Fibroblast of lung (primary cell): Measurements from ENCODE around the gene EYA2. TPM values are rescaled to one million over a fixed set of nuclear protein-coding genes. Genes with fewer than 3 reads are reported as not detected.

Experiments
- DNase-seq, 2 donors: peaks; one replicate each; pipeline versions ENCODE4 v3.0.0 to v3.0.0-alpha.2; 2010; ENCODE audit warnings: low read depth in 2 of 2
- H2AFZ ChIP-seq: 2 replicates; pipeline ENCODE4 v1.5.1; 2012; ENCODE audit warnings: low read length, control low read depth, inconsistent platforms
- H3K27ac ChIP-seq: 2 replicates; pipeline ENCODE4 v1.5.1; 2011; ENCODE audit warnings: low read length, control low read depth; ENCODE audit not compliant: insufficient read depth
- H3K27me3 ChIP-seq: 2 replicates; pipeline ENCODE4 v1.5.1; 2011; ENCODE audit warnings: mild to moderate bottlenecking, low read length; ENCODE audit not compliant: control insufficient read depth, insufficient read depth
- H3K36me3 ChIP-seq: 2 replicates; pipeline ENCODE4 v1.5.1; 2011; ENCODE audit warnings: low read length; ENCODE audit not compliant: control insufficient read depth, insufficient read depth
- H3K4me1 ChIP-seq: 2 replicates; pipeline ENCODE4 v1.5.1; 2011; ENCODE audit warnings: low read length; ENCODE audit not compliant: control insufficient read depth, insufficient read depth; ENCODE audit errors: extremely low read depth
- H3K4me2 ChIP-seq: 2 replicates; pipeline ENCODE4 v1.5.1; 2011; ENCODE audit warnings: low read length, control low read depth; ENCODE audit not compliant: insufficient read depth; ENCODE audit errors: extremely low read depth
- H3K4me3 ChIP-seq, 4 experiments: fragments of 200-600 bp in 1 of 4; sonication (generic) in 1 of 4; replicated peaks in 1 of 4; 2 replicates each; pipeline ENCODE4 v1.5.1; 2011 to 2016; ENCODE audit warnings: low read length in 4 of 4, low read depth in 3 of 4, mild to moderate bottlenecking in 3 of 4, control low read depth in 2 of 4, inconsistent platforms in 1 of 4, mixed read lengths in 1 of 4; ENCODE audit not compliant: insufficient read depth in 1 of 4; ENCODE audit errors: control extremely low read depth in 1 of 4
- H3K79me2 ChIP-seq: 2 replicates; pipeline ENCODE4 v1.5.1; 2012; ENCODE audit warnings: mild to moderate bottlenecking, low read length, inconsistent platforms; ENCODE audit not compliant: control insufficient read depth, insufficient read depth
- H3K9ac ChIP-seq: 2 replicates; pipeline ENCODE4 v1.5.1; 2011; ENCODE audit warnings: mild to moderate bottlenecking, low read length, control low read depth; ENCODE audit not compliant: insufficient read depth
- H3K9me3 ChIP-seq: 2 replicates; pipeline ENCODE4 v1.5.1; 2012; ENCODE audit warnings: low read depth, low read length; ENCODE audit not compliant: control insufficient read depth, insufficient read depth
- H4K20me1 ChIP-seq: 2 replicates; pipeline ENCODE4 v1.5.1; 2011; ENCODE audit warnings: low read length; ENCODE audit not compliant: control insufficient read depth, insufficient read depth; ENCODE audit errors: extremely low read depth
- EZH2 ChIP-seq: IDR thresholded peaks from 2 replicates; pipeline ENCODE4 v1.5.1; 2012; ENCODE audit warnings: low read length, control low read depth, mild to moderate bottlenecking; ENCODE audit errors: missing control alignments
- polyA plus RNA-seq, 2 donors: library from polyadenylated mRNA; depleted of rRNA in 1 of 2; stranded (reverse) in 1 of 2; unstranded in 1 of 2; fragments of >200 nt; gene quantifications; 2 replicates each; pipeline ENCODE4 v1.2.1, GENCODE V29; 2011 to 2012; ENCODE audit warnings: missing spikeins in 1 of 2
- total RNA-seq: library from RNA; depleted of rRNA; stranded (reverse); fragments of >200 nt; gene quantifications from 2 replicates; pipeline ENCODE4 v1.2.1, GENCODE V29; 2014
- TF ChIP-seq, protein P1 (sequence below), 2 donors: IDR thresholded peaks in 1 of 2; conservative IDR thresholded peaks in 1 of 2; 1 replicate in 1 of 2; 2 replicates in 1 of 2; pipeline ENCODE4 v1.5.1; 2011 to 2012; ENCODE audit warnings: low read length in 2 of 2, control low read depth in 1 of 2, inconsistent platforms in 1 of 2, low read depth in 1 of 2, mild to moderate bottlenecking in 1 of 2

EYA2 gene
- total and polyA plus RNA-seq, 2 donors (not counting 1 experiment from before 2014, with no cell fraction given), result 0.37 to 1.7 TPM

DNA sequence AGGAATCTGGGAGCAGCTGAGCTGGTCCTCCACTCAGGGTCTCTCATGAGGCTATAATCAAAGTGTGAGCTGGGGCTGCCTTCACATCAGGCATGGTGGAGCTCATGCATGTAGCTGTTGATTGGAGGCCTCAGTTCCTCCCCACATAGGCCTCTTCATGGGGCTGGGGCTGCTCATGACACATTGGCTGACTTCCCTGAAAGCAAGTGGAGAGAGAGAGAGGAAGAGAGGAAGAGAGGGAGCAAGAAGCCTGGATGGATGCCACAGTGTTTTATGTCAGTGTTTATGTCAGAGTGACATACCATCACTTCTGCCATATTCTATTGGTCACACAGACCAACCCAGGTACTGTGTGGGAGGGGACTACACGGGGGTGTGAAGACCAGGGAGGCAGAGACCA lies 43.8 kb downstream of the EYA2 start:
- H3K27me3 ChIP-seq, result no peaks in the 10 kb centered on the region
- H3K9me3 ChIP-seq, result no peaks in the 10 kb centered on the region
- no peak overlapping the region for H3K27ac ChIP-seq
- H2AFZ ChIP-seq, result no peak overlapping the region
- no peaks in the 10 kb centered on the region for H3K79me2 ChIP-seq
- H3K4me1 ChIP-seq, result no peaks in the 10 kb centered on the region
- H3K36me3 ChIP-seq, result no peaks in the 10 kb centered on the region
- H3K4me3 ChIP-seq, result no peak overlapping the region
- H3K9ac ChIP-seq, result no peak overlapping the region
- TF ChIP-seq, protein P1, sequence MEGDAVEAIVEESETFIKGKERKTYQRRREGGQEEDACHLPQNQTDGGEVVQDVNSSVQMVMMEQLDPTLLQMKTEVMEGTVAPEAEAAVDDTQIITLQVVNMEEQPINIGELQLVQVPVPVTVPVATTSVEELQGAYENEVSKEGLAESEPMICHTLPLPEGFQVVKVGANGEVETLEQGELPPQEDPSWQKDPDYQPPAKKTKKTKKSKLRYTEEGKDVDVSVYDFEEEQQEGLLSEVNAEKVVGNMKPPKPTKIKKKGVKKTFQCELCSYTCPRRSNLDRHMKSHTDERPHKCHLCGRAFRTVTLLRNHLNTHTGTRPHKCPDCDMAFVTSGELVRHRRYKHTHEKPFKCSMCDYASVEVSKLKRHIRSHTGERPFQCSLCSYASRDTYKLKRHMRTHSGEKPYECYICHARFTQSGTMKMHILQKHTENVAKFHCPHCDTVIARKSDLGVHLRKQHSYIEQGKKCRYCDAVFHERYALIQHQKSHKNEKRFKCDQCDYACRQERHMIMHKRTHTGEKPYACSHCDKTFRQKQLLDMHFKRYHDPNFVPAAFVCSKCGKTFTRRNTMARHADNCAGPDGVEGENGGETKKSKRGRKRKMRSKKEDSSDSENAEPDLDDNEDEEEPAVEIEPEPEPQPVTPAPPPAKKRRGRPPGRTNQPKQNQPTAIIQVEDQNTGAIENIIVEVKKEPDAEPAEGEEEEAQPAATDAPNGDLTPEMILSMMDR (conservative IDR thresholded peaks at IDR 0.05 in 1 of 2, IDR thresholded peaks at IDR 0.05 in 1 of 2; ENCODE audit: low read depth in 1 of 2, low read length in 2 of 2), result no peak
- no peak for TF ChIP-seq EZH2
- H4K20me1 ChIP-seq, result no peaks in the 10 kb centered on the region
- DNase-seq, result no peak
- no peak overlapping the region for H3K4me2 ChIP-seq

DNA sequence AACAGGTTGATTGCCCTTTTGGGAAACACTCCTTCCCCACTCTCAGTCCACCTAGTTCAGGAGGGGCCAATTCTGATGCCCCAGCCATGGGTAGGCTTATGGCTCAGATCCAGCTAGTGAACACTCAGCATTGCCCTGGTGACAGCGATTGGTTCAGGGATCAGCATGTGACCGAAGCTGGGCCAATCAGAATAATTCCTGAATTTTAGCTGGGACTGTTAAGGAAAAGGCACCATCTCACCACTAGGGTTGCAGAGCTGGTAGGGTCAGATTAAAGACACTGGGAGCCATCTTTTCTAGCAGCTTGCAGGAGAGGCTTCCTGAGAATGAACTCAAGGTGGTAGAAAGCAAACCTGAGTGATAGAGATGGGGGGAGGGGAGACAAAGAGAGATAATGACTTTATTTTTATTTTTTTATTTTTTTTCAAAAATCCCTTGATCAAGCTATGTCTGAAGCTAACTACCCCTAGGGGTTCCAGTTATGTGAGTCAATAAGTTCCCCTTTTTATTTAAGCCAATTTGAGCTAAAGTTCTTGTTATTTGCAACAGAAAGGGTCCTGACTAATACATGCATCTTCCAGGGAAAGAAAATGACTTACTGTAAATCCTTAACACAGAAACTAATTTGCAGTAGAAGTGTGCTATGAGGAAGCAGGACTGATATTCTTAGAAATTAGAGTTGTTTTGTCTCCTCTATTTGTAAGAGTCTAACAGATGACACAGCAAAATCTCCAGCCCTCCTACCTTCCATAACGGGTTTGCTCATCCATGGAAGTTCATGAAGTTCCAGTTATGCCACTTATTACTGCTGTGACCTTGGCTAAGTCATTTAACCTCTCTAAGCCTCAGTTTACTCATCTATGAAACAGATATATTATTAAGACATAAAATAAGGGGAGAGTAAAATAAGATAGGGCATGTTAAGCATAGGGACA lies 44.7 kb downstream of the EYA2 start:
- H3K4me2 ChIP-seq, result no peak overlapping the region
- no peak overlapping the region for H3K4me3 ChIP-seq
- no peaks in the 10 kb centered on the region for H3K27me3 ChIP-seq
- H2AFZ ChIP-seq, result no peak overlapping the region
- no peak for DNase-seq
- H3K4me1 ChIP-seq, result no peaks in the 10 kb centered on the region
- no peaks in the 10 kb centered on the region for H3K36me3 ChIP-seq
- H3K27ac ChIP-seq, result no peak overlapping the region
- no peaks in the 10 kb centered on the region for H4K20me1 ChIP-seq
- no peaks in the 10 kb centered on the region for H3K9me3 ChIP-seq
- no peak overlapping the region for H3K9ac ChIP-seq
- no peaks in the 10 kb centered on the region for H3K79me2 ChIP-seq
- no peak for TF ChIP-seq EZH2
- TF ChIP-seq, protein P1 (conservative IDR thresholded peaks at IDR 0.05 in 1 of 2, IDR thresholded peaks at IDR 0.05 in 1 of 2; ENCODE audit: low read depth in 1 of 2, low read length in 2 of 2), result peak in 1 of 2 donors; percentile 19

DNA sequence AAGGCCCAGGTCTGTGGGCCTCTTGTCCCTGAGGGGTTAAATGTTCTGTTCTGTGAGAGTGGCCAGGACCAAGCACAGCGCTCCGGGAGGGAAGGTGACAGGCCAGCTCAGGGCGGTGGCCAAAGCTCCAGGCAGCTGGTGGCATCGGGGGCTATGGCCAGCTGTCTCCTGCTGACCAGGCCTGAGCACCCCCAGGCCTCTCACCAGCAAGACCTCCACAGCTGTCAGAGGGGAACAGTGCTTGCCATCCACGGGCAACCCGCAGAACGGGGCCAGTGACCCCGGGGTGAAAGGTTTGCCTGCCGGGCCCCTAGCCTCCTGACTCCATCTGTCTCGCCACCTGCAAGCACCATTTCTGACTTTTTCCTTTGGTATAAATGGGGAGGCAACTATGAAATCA lies 46.0 kb downstream of the EYA2 start:
- Histone ChIP-seq H3K36me3 (no peaks in the 10 kb centered on the region), H3K9ac (no peak overlapping the region), H4K20me1 (no peaks in the 10 kb centered on the region), H3K4me2 (no peak overlapping the region), H2AFZ (no peak overlapping the region), H3K9me3 (no peaks in the 10 kb centered on the region), H3K4me3 (no peak overlapping the region), H3K27me3 (no peaks in the 10 kb centered on the region), H3K27ac (no peak overlapping the region), H3K4me1 (no peaks in the 10 kb centered on the region), H3K79me2 (no peaks in the 10 kb centered on the region)
- TF ChIP-seq, protein P1 (conservative IDR thresholded peaks at IDR 0.05 in 1 of 2, IDR thresholded peaks at IDR 0.05 in 1 of 2; ENCODE audit: low read depth in 1 of 2, low read length in 2 of 2), result no peak
- TF ChIP-seq EZH2, result no peak
- no peak for DNase-seq
